ENCODE results near the gene CARNS1. TPM values are rescaled to one million over a fixed set of nuclear protein-coding genes. Genes with fewer than 3 reads are reported as not detected.

CARNS1 gene
- total RNA-seq, 1 experiment from 2014 or later, result 1.1 TPM

GRCh38 chr11:67440229-67441097 is 25.0 kb downstream of the CARNS1 start:
- Histone ChIP-seq H3K23me2 (ENCODE audit: insufficient read length, low read depth, low read length, poor library complexity, severe bottlenecking) (peaks cover 4% of the 10 kb centered on the region), H4K91ac (ENCODE audit: insufficient read length, low read depth, low read length) (no peak overlapping the region), H2AFZ (ENCODE audit: low read length) (no peak overlapping the region), H4K8ac (replicated peaks; ENCODE audit: insufficient read length, low read depth, low read length) (no peak overlapping the region), H3K18ac (ENCODE audit: insufficient read length, low read depth, low read length) (no peak overlapping the region), H4K20me1 (ENCODE audit: control insufficient read depth, insufficient read depth, insufficient read length) (no peaks in the 10 kb centered on the region), H3K4ac (ENCODE audit: low read depth, low read length) (no peak overlapping the region), H4K5ac (ENCODE audit: insufficient read length, low read depth, low read length) (no peak overlapping the region), H3K56ac (ENCODE audit: insufficient read length, low read depth, low read length) (no peak overlapping the region), H3K27me3 (ENCODE audit: insufficient read depth, low read length) (no peaks in the 10 kb centered on the region), H2BK15ac (ENCODE audit: low read depth, low read length) (no peak overlapping the region), H2AK5ac (ENCODE audit: insufficient read length, low read length) (no peak overlapping the region), H3K9ac (ENCODE audit: extremely low read depth, insufficient read length, low read length) (no peak overlapping the region), H3K23ac (ENCODE audit: insufficient read length, low read depth, low read length) (no peak overlapping the region), H3K14ac (ENCODE audit: insufficient read depth, low read length) (no peak overlapping the region), H2BK20ac (ENCODE audit: low read depth, low read length, poor library complexity, severe bottlenecking) (no peak overlapping the region), H2BK120ac (ENCODE audit: low read depth, low read length, poor library complexity, severe bottlenecking) (no peak overlapping the region), H3K9me3 (ENCODE audit: control insufficient read depth, low read depth, low read length) (no peaks in the 10 kb centered on the region), H3T11ph (ENCODE audit: low read length) (no peak overlapping the region), H3K4me1 (ENCODE audit: insufficient read depth, low read length) (no peaks in the 10 kb centered on the region; the same call in 1 of the 2 replicates), H2BK5ac (ENCODE audit: insufficient read length, low read length) (no peak overlapping the region), H3K27ac (ENCODE audit: insufficient read length, low read depth, low read length) (no peak overlapping the region), H3K79me1 (ENCODE audit: insufficient read depth, low read depth, low read length, poor library complexity, severe bottlenecking) (no peaks in the 10 kb centered on the region), H3K4me2 (ENCODE audit: insufficient read depth, insufficient read length, low read length) (no peak overlapping the region), H3K79me2 (ENCODE audit: insufficient read depth, low read length) (no peaks in the 10 kb centered on the region), H2BK12ac (ENCODE audit: insufficient read length, low read depth, low read length) (no peak overlapping the region)
- Mint-ChIP-seq H3K9me3 (no peaks in the 10 kb centered on the region), H3K4me3 (peak overlapping the region in 1 of 2 experiments; percentile 40; a peak in 2 of 5 replicates), H3K27me3 (ENCODE audit: low read depth) (no peaks in the 10 kb centered on the region; the same call in 1 of the 2 replicates), H3K4me1 (peaks cover 4 to 18% of the 10 kb centered on the region in 2 experiments), H3K27ac (no peak overlapping the region), H3K36me3 (ENCODE audit: insufficient read depth in 1 of 3, low read depth in 3 of 3) (peaks cover 10 to 35% (median 33%) of the 10 kb centered on the region in 3 experiments; a peak in 6 of 7 replicates)
- no peak for DNase-seq
- no peak for TF ChIP-seq CTCF (conservative IDR thresholded peaks at IDR 0.05)
- WGBS (ENCODE audit: extremely low coverage, insufficient read length, low lambda C conversion rate), result no CpG with 5 or more reads among the region's 17 CpGs
